Omental fat pad (tissue), 4 donors: ENCODE results near the gene CORIN. TPM values are rescaled to one million over a fixed set of nuclear protein-coding genes. Genes with fewer than 3 reads are reported as not detected.

Source experiments
- ATAC-seq: fragments of 150-250 bp; one replicate; pipeline ENCODE4 v1.9.1; 2016; ENCODE audit warnings: mild to moderate bottlenecking, moderate library complexity; ENCODE audit not compliant: low FRiP score
- DNase-seq: peaks from one replicate; pipeline ENCODE4 v3.0.0-alpha.2; 2019; ENCODE audit warnings: low spot score
- CTCF ChIP-seq, 3 donors: fragments of 450-650 bp; IDR thresholded peaks; one replicate each; pipeline ENCODE4 v1.5.1; 2016 to 2017; ENCODE audit warnings: antibody characterized with exemption in 3 of 3, mild to moderate bottlenecking in 3 of 3, moderate library complexity in 2 of 3
- total RNA-seq, 4 donors: library from RNA; depleted of rRNA; stranded (reverse); fragments of >200 nt; gene quantifications; one replicate each; pipeline ENCODE4 v1.1.0, GENCODE V29; 2016

The CORIN gene
- total RNA-seq, 4 donors from 2014 or later, result 0.28 to 0.48 TPM; not detected in 2

DNA sequence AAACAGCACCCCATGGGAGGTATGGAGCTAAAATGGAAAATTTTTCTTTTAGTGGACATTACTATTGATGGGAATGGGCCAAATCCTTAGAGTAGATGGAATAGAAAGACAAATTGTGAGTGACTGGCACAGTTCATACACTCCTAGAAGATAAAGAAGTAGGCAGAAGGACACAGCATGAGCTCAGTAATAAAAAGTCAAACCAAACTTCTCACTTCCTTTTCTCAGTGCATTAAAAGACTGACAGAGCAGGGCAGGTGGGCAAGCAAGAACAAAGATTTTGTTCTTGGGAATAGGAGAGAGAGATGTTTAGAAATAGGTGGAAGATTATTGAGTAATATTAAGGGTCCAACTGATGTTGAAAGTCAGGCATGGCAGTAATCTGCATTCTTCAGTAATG, 220.3 kb downstream of the CORIN start:
- TF ChIP-seq CTCF (IDR thresholded peaks at IDR 0.05), result no peak
- ATAC-seq (no peak), DNase-seq (no peak)

GRCh38 chr4:47615385-47615784, 222.5 kb downstream of the CORIN start:
- DNase-seq, result no peak
- no peak for TF ChIP-seq CTCF (IDR thresholded peaks at IDR 0.05)
- no peak for ATAC-seq

- ATAC-seq (no peak), DNase-seq (no peak)
- no peak for TF ChIP-seq CTCF (IDR thresholded peaks at IDR 0.05)
Measured at GRCh38 chr4:47612116-47613023, 225.5 kb downstream of the CORIN start.

GRCh38 chr4:47606482-47606881, 231.4 kb downstream of the CORIN start:
- TF ChIP-seq CTCF (IDR thresholded peaks at IDR 0.05), result no peak
- ATAC-seq (no peak), DNase-seq (no peak)

GRCh38 chr4:47598896-47599295, 239.0 kb downstream of the CORIN start:
- ATAC-seq, result no peak
- DNase-seq, result no peak
- TF ChIP-seq CTCF (IDR thresholded peaks at IDR 0.05), result no peak

DNA sequence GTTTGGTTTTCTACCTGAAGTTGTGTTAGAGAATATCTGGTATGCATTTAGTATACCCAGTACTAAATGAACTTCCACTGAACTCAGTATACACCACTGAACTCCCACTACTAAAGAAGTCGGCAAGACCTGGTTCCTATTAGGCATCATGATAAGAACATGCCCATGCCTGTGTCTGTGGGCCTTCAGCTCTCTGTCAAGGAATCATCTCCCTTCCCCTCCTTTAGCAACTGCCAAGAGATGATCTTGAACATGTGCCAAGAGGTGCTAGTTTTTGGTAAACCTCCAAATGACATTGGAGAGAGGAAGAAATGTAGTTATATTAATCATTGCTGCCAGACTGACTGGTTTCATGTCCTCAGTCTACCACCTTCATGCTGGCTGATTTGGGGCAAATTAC, 239.5 kb downstream of the CORIN start:
- no peak for DNase-seq
- TF ChIP-seq CTCF (IDR thresholded peaks at IDR 0.05), result no peak
- no peak for ATAC-seq

GRCh38 chr4:47597696-47598095, 240.2 kb downstream of the CORIN start:
- DNase-seq (no peak), ATAC-seq (no peak)
- no peak for TF ChIP-seq CTCF (IDR thresholded peaks at IDR 0.05)
